Lung (tissue), 12 donors: ENCODE results near the gene UBA1. TPM values are rescaled to one million over a fixed set of nuclear protein-coding genes. Genes with fewer than 3 reads are reported as not detected.

Experiments used
- ATAC-seq: fragments of 200-7000 bp; cut with Tn5 transposase; one replicate; pipeline ENCODE4 v1.9.1; 2020; ENCODE audit warnings: moderate number of reproducible peaks; ENCODE audit not compliant: insufficient read depth, low FRiP score
- DNase-seq, 3 donors: peaks; one replicate each; pipeline ENCODE4 v3.0.0-alpha.2; 2013 to 2017
- H3K27ac ChIP-seq, 2 donors: one replicate each; pipeline ENCODE4 v1.5.1; 2013; ENCODE audit warnings: mild to moderate bottlenecking in 2 of 2, moderate library complexity in 2 of 2, control low read depth in 1 of 2, inconsistent platforms in 1 of 2, low read depth in 1 of 2, low read length in 1 of 2
- H3K27me3 ChIP-seq, 3 donors: one replicate each; pipeline ENCODE4 v1.5.1; 2013; ENCODE audit warnings: low read length in 2 of 3; ENCODE audit not compliant: control insufficient read depth in 3 of 3, insufficient read depth in 3 of 3
- H3K36me3 ChIP-seq, 4 donors: one replicate each; pipeline ENCODE4 v1.5.1; 2013; ENCODE audit warnings: low read length in 4 of 4, mild to moderate bottlenecking in 1 of 4, moderate library complexity in 1 of 4; ENCODE audit not compliant: control insufficient read depth in 4 of 4, insufficient read depth in 4 of 4
- H3K4me1 ChIP-seq, 5 donors: one replicate each; pipeline ENCODE4 v1.5.1; 2013; ENCODE audit warnings: low read length in 5 of 5, mild to moderate bottlenecking in 2 of 5, moderate library complexity in 1 of 5; ENCODE audit not compliant: control insufficient read depth in 5 of 5, insufficient read depth in 5 of 5
- H3K4me3 ChIP-seq: one replicate; pipeline ENCODE4 v1.5.1; 2013; ENCODE audit warnings: mild to moderate bottlenecking, control low read depth, moderate library complexity
- H3K9ac ChIP-seq, 2 donors: one replicate each; pipeline ENCODE4 v1.5.1; 2013; ENCODE audit warnings: low read length in 2 of 2, control low read depth in 1 of 2; ENCODE audit not compliant: insufficient read depth in 1 of 2
- H3K9me3 ChIP-seq, 4 donors: one replicate each; pipeline ENCODE4 v1.5.1; 2013; ENCODE audit warnings: low read length in 3 of 4, mild to moderate bottlenecking in 1 of 4, moderate library complexity in 1 of 4; ENCODE audit not compliant: control insufficient read depth in 4 of 4, insufficient read depth in 3 of 4
- CTCF ChIP-seq: IDR thresholded peaks from 2 replicates; pipeline ENCODE4 v1.5.1; 2012; ENCODE audit warnings: mild to moderate bottlenecking; ENCODE audit errors: control extremely low read depth, extremely low read depth
- whole genome bisulfite sequencing, 2 donors: extraction: QIAGEN DNeasy Blood & Tissue Kit; methylation state at CpG; one replicate each; pipeline ENCODE4 v1.1.7; 2013; 5-methylcytosine and 5-hydroxymethylcytosine counted together
- polyA plus RNA-seq, 2 donors: library from polyadenylated mRNA; stranded (reverse); fragments of 200-250 nt; gene quantifications; one replicate each; pipeline ENCODE4 v1.2.1, GENCODE V29; 2013
- total RNA-seq, 2 donors: library from RNA; depleted of rRNA in 1 of 2; stranded (reverse); fragments of >200 nt in 1 of 2; gene quantifications; one replicate each; pipeline ENCODE4 v1.2.1, GENCODE V29; 2014 to 2021
- donor health status: control.
- donor health status: control.
- donor health status: Bipolar disorder and iron deficiency.
- donor health status: healthy.
- donor health status: DM: yes; HTN: yes; CAD: no.

The UBA1 gene
- total and polyA plus RNA-seq, 4 donors: 92.5 to 221 (median 131) TPM

GRCh38 chrX:47218920-47219815 lies 25.5 kb downstream of the UBA1 start:
- Histone ChIP-seq H3K27ac (peak overlapping the region; percentile 93 to 99), H3K9me3 (peaks cover 0 to 4% (median 0%) of the 10 kb centered on the region in 4 donors), H3K36me3 (peaks cover 3 to 28% (median 22%) of the 10 kb centered on the region in 4 donors), H3K9ac (peak overlapping the region; percentile 56 to 89), H3K4me1 (peaks cover 0 to 28% (median 17%) of the 10 kb centered on the region in 5 donors), H3K4me3 (peak overlapping the region; percentile 80), H3K27me3 (peaks cover 0 to 7% (median 0%) of the 10 kb centered on the region in 3 donors)
- no peak for TF ChIP-seq CTCF
- no peak for ATAC-seq
- WGBS, 2 donors: 4 to 14% methylated on average over 15 to 60 of the region's 60 CpGs
- DNase-seq: peak; percentile 25 to 43 (median 37)

DNA sequence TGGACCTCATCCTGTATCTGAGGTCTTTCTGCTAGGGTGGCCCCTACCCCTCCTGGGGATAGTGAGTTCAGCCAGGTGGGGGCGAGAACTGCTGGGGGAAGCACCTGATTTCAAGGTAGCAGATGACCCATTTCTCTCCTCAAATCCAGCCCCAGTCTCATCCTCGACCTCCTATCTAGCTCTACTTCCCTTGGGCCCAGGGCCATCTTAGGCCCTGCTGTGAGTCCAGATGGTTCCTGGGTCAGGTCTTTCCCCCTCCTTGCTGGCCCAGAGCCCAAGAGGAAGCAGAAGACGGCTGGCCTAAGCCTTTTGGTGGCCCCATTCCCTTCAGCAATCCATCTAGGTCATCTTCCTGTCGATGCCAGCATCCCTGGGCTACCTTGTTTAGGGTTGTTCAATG lies 28.1 kb downstream of the UBA1 start:
- Histone ChIP-seq H3K27me3 (peaks cover 0 to 10% (median 0%) of the 10 kb centered on the region in 3 donors), H3K9ac (no peak overlapping the region), H3K4me3 (no peak overlapping the region), H3K36me3 (peaks cover 14 to 30% (median 26%) of the 10 kb centered on the region in 4 donors), H3K9me3 (peaks cover 0 to 2% (median 0%) of the 10 kb centered on the region in 4 donors), H3K27ac (no peak overlapping the region), H3K4me1 (peaks cover 0 to 23% (median 17%) of the 10 kb centered on the region in 5 donors)
- ATAC-seq (no peak), DNase-seq (no peak)
- 43 to 73% methylated on average over 3 to 4 of the region's 4 CpGs for WGBS, 2 donors
- TF ChIP-seq CTCF: no peak

- no peak for DNase-seq
- Histone ChIP-seq H3K36me3 (peaks cover 19 to 33% (median 27%) of the 10 kb centered on the region in 4 donors), H3K27me3 (peaks cover 0 to 10% (median 0%) of the 10 kb centered on the region in 3 donors), H3K9ac (no peak overlapping the region), H3K4me1 (peaks cover 0 to 15% (median 12%) of the 10 kb centered on the region in 5 donors), H3K27ac (no peak overlapping the region), H3K9me3 (peaks cover 0 to 2% (median 0%) of the 10 kb centered on the region in 4 donors), H3K4me3 (no peak overlapping the region)
- TF ChIP-seq CTCF: no peak
- WGBS, 2 donors: 91 to 96% methylated on average over 7 to 10 of the region's 10 CpGs
- no peak for ATAC-seq
Measured at GRCh38 chrX:47222751-47223350, 29.2 kb downstream of the UBA1 start.
